NK-92 (cell line): ENCODE measurements around the gene PHGDH.
"Not testable (repeated sequence)": the region's sequence is repeated elsewhere in the genome, so short reads cannot be mapped to it uniquely, and the experiment has no call there.

ENCODE experiments used
- DNase-seq: peaks from one replicate; lab custom pipeline; 2025; ENCODE audit not compliant: unreplicated experiment; lab: John Stamatoyannopoulos, UW

PHGDH gene

GRCh38 chr1:119696863-119697262 lies 14.9 kb upstream of the PHGDH start:
- DNase-seq, result not testable (repeated sequence)

GRCh38 chr1:119697598-119697997 lies 14.1 kb upstream of the PHGDH start:
- no peak for DNase-seq

- no peak for DNase-seq
Measured at GRCh38 chr1:119700326-119700725, 11.4 kb upstream of the PHGDH start.

GRCh38 chr1:119701659-119702058 lies 10.1 kb upstream of the PHGDH start:
- DNase-seq, result no peak

- no peak for DNase-seq
Measured at GRCh38 chr1:119702384-119702783, 9.3 kb upstream of the PHGDH start.

GRCh38 chr1:119703666-119704450 lies 7.9 kb upstream of the PHGDH start:
- no peak for DNase-seq

- not testable (repeated sequence) for DNase-seq
Measured at GRCh38 chr1:119706599-119706998, 5.1 kb upstream of the PHGDH start.

GRCh38 chr1:119711356-119711803 lies 354 bp upstream of the PHGDH start:
- DNase-seq, result not testable (repeated sequence)

GRCh38 chr1:119712342-119713038 lies 756 bp downstream of the PHGDH start:
- DNase-seq, result no peak

GRCh38 chr1:119713039-119713748 lies 1.5 kb downstream of the PHGDH start:
- no peak for DNase-seq

GRCh38 chr1:119713749-119714456 lies 2.2 kb downstream of the PHGDH start:
- DNase-seq, result no peak

GRCh38 chr1:119714583-119714982 lies 2.8 kb downstream of the PHGDH start:
- DNase-seq, result no peak

GRCh38 chr1:119715542-119715941 lies 3.8 kb downstream of the PHGDH start:
- DNase-seq, result no peak

- no peak for DNase-seq
Measured at GRCh38 chr1:119718409-119718808, 6.7 kb downstream of the PHGDH start.

- no peak for DNase-seq
Measured at GRCh38 chr1:119718972-119719371, 7.2 kb downstream of the PHGDH start.

- no peak for DNase-seq
Measured at GRCh38 chr1:119720866-119721440, 9.2 kb downstream of the PHGDH start.

GRCh38 chr1:119721896-119722295 lies 10.2 kb downstream of the PHGDH start:
- no peak for DNase-seq

GRCh38 chr1:119724611-119725218 lies 13.0 kb downstream of the PHGDH start:
- no peak for DNase-seq

GRCh38 chr1:119725626-119726025 lies 13.9 kb downstream of the PHGDH start:
- DNase-seq, result no peak

- no peak for DNase-seq
Measured at GRCh38 chr1:119727991-119728390, 16.3 kb downstream of the PHGDH start.
